HG03066 (cell line): ENCODE data around the gene SPPL3.
A peak's percentile ranks its signal among the peaks of the same experiment; 100 is the strongest.
"Not testable (repeated sequence)": the region's sequence is repeated elsewhere in the genome, so short reads cannot be mapped to it uniquely, and the experiment has no call there.

Source experiments
- ATAC-seq: cut with Tn5 transposase; IDR thresholded peaks from one replicate; pipeline ENCODE4 v1.9.1; 2021; ENCODE audit warnings: low read depth; ENCODE audit not compliant: unreplicated experiment

The SPPL3 gene

DNA sequence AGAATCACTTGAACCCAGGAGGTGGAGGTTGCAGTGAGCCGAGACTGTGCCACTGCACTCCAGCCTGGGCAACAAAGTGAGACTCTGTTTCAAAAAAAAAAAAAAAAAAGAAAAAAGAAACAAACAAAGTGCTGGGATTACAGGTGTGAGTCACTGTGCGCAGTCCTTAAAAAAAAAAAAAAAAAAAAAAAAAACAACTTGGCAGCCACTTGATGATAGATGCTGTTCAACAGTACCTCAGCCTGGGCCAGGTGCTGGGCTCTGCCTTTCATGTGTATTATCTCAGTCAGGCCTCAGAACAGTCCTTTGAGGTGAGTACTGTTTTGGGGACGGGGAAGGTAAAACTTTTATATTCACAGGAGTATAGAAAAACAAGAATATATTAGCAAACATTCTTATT is 169.0 kb downstream of the SPPL3 start:
- ATAC-seq = no peak

DNA sequence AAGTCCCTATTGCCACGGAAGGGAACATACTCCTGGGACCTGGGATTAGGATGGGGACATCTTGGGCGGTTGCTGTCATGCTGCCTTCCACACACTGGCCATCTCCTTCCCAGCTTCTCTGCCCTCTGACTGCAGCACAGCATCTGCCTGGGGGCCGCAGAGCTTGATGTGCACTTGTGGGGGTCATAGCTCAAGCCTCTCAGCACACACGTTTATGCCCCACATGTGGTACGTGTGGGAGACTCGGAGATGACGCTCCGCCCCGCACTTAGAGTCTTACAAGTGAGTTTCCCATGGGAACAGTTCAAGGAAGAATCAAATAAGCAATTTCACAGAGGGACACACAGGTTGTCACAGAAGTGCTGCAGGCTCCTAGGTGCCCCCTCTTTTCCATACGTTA is 169.9 kb downstream of the SPPL3 start:
- ATAC-seq = no peak

GRCh38 chr12:120733574-120733973 is 170.6 kb downstream of the SPPL3 start:
- ATAC-seq = no peak

DNA sequence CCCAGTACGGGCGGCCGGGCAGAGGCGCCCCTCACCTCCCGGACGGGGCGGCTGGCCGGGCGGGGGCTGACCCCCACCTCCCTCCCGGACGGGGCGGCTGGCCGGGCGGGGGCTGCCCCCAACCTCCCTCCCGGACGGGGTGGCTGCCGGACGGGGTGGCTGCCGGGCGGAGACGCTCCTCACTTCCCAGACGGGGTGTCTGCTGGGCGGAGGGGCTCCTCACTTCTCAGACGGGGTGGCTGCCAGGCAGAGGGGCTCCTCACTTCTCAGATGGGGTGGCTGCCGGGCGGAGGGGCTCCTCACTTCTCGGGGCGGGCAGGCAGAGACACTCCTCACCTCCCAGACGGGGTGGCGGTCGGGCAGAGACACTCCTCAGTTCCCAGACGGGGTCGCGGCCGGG is 172.0 kb downstream of the SPPL3 start:
- ATAC-seq = not testable (repeated sequence)

DNA sequence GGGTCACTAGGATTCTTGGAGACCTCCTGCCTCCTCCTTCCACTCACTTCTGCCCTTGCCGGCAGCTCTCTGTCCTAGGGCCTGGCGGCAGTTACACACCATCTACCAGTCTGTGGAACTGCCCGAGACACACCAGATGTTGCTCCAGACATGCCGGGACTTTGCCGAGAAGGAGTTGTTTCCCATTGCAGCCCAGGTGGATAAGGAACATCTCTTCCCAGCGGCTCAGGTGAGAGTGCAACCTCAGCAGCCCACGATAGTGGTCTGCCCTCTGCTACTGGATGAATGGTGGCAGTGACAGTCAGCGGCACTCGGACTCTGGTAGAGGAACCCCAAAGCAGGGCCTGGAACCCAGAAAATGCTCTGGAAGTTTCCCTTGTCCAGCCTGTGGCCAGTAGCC is 177.2 kb downstream of the SPPL3 start:
- no peak for ATAC-seq

- ATAC-seq = no peak
These were observed 177.7 kb downstream of the SPPL3 start for GRCh38 chr12:120726510-120726793.

DNA sequence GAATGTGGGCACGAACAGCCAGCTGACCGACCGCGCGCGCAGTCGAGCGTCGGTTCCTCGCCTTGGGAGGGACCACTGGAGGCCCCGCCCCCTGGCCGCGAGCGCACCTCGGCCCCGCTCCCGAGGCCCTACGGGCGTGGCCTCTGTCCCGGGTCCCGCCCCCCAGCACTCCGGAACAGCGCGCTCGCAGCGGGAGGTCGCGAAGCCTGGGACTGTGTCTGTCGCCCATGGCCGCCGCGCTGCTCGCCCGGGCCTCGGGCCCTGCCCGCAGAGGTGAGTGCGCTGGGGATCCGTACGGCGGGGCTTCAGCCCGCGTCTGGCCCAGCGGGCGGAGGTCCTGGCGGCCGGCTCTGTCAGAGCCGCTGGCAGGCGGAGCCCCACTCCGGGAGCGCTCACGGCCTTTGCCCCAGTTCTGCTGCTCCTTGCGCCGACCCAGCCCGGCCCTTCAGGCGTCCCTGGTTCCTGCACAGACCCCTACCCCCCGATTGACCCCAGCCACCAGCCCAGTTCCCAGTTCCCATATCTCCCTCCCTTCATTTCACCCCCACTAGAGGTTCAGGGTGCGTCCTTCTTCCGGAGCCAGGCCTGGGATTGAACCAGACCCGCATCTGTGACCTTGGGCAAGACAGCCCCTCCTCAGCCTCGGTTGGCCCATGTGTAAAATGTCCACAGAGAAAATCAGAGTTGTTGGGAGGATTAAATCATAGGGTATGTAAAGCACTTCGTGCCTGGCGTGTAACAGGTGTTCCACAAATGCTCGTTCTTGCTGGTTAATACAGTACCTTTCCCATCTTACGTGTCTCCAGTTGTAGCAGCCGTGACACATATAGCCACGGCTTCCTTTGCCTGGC is 178.3 kb downstream of the SPPL3 start, which contains the start of gene ACADS:
ACADS (plus strand) TSS at position 168 of the 851 bp plus-strand sequence; CDS start at position 228, 60 bp downstream.
- peak; percentile 96 for ATAC-seq

GRCh38 chr12:120725151-120725658 is 179.0 kb downstream of the SPPL3 start:
- no peak for ATAC-seq

DNA sequence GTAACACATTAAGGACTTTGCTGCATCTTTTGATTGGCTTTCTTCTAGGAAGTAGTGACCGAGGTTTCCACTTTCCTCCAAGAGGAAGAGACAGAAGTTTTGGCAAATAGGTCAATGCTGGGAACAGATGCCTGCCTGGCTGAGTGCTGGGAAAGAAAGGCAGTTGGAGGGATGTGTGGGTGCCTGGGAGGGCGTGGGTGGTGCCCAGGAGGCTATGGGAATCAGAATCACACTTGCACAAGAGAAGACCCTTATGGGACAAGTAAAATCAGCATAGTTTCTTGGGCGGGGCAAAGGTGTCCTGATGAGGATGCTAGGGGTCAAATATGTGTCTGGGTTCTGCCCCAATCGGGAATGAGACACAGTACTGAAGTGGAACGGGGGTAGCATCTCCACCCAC is 179.4 kb downstream of the SPPL3 start:
- ATAC-seq = no peak

DNA sequence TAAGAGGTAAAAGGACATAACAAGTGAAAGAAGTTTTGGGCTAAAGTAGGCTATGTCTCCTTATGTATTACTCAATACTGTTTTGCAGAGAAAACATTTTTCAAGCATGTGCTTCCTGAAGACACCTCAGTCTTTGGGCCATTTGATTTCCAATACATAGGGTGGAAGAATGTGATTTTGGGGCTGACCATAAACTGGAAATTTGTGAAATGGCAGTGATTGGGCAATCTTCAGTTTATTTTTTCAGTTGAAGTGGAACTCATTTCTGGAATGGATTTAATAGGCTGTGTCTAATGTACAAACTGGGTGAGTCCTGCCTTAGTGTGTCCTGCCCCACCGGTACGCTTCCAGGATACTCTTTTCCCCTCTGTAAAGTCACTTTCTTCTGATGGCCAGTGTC is 181.4 kb downstream of the SPPL3 start:
- ATAC-seq = no peak

DNA sequence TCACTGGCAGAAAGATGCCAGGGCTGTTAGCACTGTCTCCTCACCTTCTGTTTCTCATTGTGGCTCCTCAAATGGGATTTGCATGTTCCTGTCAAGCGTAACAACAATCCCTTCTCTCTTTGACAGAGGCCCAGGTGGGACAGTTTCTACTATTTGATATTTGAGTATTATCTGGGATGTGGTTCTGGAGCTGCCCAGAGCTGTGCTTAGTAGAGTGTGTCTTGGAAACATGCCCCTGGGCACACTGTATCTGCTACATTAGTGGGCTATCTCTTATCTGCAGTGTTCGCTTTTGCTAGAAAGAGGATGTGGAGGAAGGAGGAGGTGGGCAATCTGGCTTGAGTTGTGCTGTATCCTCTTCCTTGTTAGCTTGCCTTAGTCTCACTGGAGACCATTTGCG is 182.3 kb downstream of the SPPL3 start:
- no peak for ATAC-seq

GRCh38 chr12:120720987-120721801 is 183.0 kb downstream of the SPPL3 start:
- ATAC-seq = no peak

GRCh38 chr12:120720234-120720986 is 183.7 kb downstream of the SPPL3 start:
- ATAC-seq = no peak

DNA sequence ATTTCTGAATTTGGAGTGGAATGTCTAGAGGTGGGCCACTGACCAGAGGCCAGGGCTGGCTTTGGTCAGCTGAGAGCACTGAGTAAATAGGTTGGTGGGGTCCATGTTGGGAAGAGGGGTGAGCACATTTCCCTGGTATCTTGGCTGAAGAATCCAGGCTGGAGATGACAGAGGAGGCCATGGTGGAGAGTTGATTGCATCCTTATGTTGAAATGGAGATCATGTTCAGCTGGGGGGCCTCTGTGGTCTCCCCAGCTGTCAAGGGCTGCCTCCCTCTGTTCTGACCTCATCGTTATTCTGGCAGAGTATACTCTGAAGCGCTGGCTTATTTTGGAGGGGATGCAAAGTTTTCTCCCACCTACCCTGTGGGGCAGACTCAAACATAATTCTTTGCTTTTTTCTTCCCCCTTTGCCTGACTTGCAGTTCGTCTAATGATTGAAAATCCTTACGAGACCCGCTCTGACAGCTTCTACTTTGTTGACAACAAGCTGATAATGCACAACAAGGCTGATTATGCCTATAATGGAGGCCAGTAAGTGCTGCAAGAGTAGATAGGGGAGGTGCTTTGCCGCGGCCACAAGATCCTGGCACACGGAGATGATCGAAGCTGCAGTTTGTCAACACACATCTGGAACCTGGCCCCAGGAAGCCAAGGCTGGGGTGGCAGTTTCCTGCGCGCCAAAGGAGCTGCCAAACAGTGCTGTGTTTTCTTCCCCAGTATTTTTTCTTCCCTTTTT is 184.5 kb downstream of the SPPL3 start:
- ATAC-seq = no peak

GRCh38 chr12:120719072-120719471 is 185.1 kb downstream of the SPPL3 start:
- no peak for ATAC-seq

DNA sequence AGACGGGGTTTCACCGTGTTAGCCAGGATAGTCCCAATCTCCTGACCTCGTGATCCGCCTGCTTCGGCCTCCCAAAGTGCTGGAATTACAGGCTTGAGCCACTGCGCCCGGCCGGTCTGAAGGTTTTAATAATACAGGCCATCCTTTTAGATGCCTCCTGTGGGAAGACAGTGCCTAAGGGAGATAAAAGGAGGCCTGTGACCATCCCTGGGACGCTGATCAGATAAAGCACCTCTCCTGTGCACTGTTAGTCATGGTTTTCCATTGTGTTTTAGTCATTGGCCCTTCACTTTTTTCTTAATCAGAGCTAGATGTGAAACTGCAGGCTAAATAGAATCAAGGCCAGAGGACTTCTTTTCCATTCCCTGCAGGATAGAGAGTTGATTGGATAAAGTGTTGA is 186.1 kb downstream of the SPPL3 start:
- ATAC-seq = no peak

DNA sequence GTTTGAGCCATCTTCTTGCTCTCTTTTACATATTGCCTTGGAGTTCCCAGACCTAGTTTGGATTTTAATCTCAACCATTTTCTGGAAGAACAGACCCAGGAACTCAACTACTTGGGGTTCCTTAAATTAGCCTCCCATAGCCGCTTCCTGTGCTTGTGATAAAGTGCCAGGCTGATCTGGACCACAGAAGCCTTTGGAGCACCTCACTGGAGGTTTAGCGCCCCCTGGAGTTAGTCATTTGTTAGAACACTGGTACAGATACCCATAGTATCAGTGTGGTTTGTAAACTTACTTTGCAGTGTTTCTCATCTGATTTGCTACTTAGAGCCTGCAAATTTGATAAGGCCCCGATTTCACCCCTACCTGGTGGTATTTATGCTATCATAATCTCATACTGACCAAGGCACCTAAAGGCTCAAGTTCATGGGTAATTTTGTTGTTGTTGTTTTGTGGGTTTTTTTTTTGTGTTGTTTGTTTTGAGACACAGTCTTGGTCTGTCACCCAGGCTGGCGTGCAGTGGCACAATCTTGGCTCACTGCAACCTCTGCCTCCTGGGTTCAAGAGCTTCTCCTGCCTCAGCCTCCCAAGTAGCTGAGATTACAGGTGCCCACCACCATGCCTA is 190.2 kb downstream of the SPPL3 start:
- no peak for ATAC-seq

- ATAC-seq = no peak
These were observed 191.5 kb downstream of the SPPL3 start for GRCh38 chr12:120712610-120713009.
